Middle frontal gyrus (tissue), 1 donor: ENCODE results near the gene KRT17.
A peak's percentile ranks its signal among the peaks of the same experiment; 100 is the strongest.
"Not testable (repeated sequence)": the region's sequence is repeated elsewhere in the genome, so short reads cannot be mapped to it uniquely, and the experiment has no call there.

ENCODE experiments used
- DNase-seq: peaks from one replicate; pipeline ENCODE4 v3.0.0-alpha.2; 2015; ENCODE audit warnings: low spot score; ENCODE audit errors: extremely low spot score

KRT17 gene

GRCh38 chr17:41653892-41654677 lies 29.7 kb upstream of the KRT17 start:
- DNase-seq: no peak

GRCh38 chr17:41653421-41653820 lies 29.0 kb upstream of the KRT17 start:
- DNase-seq: no peak

- DNase-seq: no peak
These were observed 28.1 kb upstream of the KRT17 start for GRCh38 chr17:41652461-41652970.

- DNase-seq: no peak
These were observed 27.5 kb upstream of the KRT17 start for GRCh38 chr17:41651625-41652460.

GRCh38 chr17:41650794-41651624 lies 26.6 kb upstream of the KRT17 start:
- DNase-seq: no peak

GRCh38 chr17:41649923-41650519 lies 25.6 kb upstream of the KRT17 start:
- DNase-seq: no peak

GRCh38 chr17:41648411-41649195 lies 24.2 kb upstream of the KRT17 start:
- no peak for DNase-seq

- peak; percentile 70 for DNase-seq
These were observed 23.6 kb upstream of the KRT17 start for GRCh38 chr17:41647940-41648410.

- no peak for DNase-seq
These were observed 22.9 kb upstream of the KRT17 start for GRCh38 chr17:41647038-41647813.

GRCh38 chr17:41642252-41643156 lies 18.1 kb upstream of the KRT17 start:
- no peak for DNase-seq

GRCh38 chr17:41640596-41640995 lies 16.2 kb upstream of the KRT17 start:
- not testable (repeated sequence) for DNase-seq

- DNase-seq: no peak
These were observed 15.4 kb upstream of the KRT17 start for GRCh38 chr17:41639492-41640473.

GRCh38 chr17:41638941-41639340 lies 14.6 kb upstream of the KRT17 start:
- DNase-seq: no peak

GRCh38 chr17:41638194-41638593 lies 13.8 kb upstream of the KRT17 start:
- DNase-seq: no peak

- DNase-seq: no peak
These were observed 12.3 kb upstream of the KRT17 start for GRCh38 chr17:41636652-41637051.

- DNase-seq: no peak
These were observed 11.0 kb upstream of the KRT17 start for GRCh38 chr17:41635121-41636097.
